Mesenchymal stem cell (in vitro differentiated cells and primary cell): ENCODE measurements around the gene ZBTB47.

Experiments
- DNase-seq: peaks from one replicate; pipeline ENCODE4 v3.0.0-alpha.2; 2013
- H2AFZ ChIP-seq: one replicate; pipeline ENCODE4 v1.6.1; 2013; ENCODE audit warnings: low read depth, mild to moderate bottlenecking, control low read depth, inconsistent platforms, low read length, moderate library complexity
- H2AK5ac ChIP-seq: 2 replicates; pipeline ENCODE4 v1.6.1; 2013; ENCODE audit warnings: low read length, moderate library complexity, mild to moderate bottlenecking, inconsistent platforms; ENCODE audit not compliant: severe bottlenecking
- H2BK120ac ChIP-seq: one replicate; pipeline ENCODE4 v1.6.1; 2013; ENCODE audit warnings: low read depth, mild to moderate bottlenecking, inconsistent platforms, low read length, moderate library complexity
- H2BK12ac ChIP-seq, 2 experiments: one replicate each; pipeline ENCODE4 v1.6.1; 2013; ENCODE audit warnings: inconsistent platforms in 2 of 2, low read length in 2 of 2, mild to moderate bottlenecking in 2 of 2, moderate library complexity in 2 of 2, control low read depth in 1 of 2
- H2BK15ac ChIP-seq: one replicate; pipeline ENCODE4 v1.6.1; 2013; ENCODE audit warnings: mild to moderate bottlenecking, low read depth, inconsistent platforms; ENCODE audit not compliant: poor library complexity, severe bottlenecking
- H2BK5ac ChIP-seq: 2 replicates; pipeline ENCODE4 v1.6.1; 2013; ENCODE audit warnings: low read depth, mild to moderate bottlenecking, low read length, control low read depth, inconsistent platforms; ENCODE audit not compliant: poor library complexity, severe bottlenecking
- H3K14ac ChIP-seq, 2 experiments: one replicate each; pipeline ENCODE4 v1.6.1; 2013; ENCODE audit warnings: inconsistent platforms in 2 of 2, low read length in 2 of 2, control low read depth in 1 of 2, mild to moderate bottlenecking in 1 of 2, moderate library complexity in 1 of 2
- H3K18ac ChIP-seq, 2 experiments: one replicate each; pipeline ENCODE4 v1.6.1; 2013; ENCODE audit warnings: inconsistent platforms in 2 of 2, low read length in 2 of 2, control low read depth in 1 of 2, low read depth in 1 of 2, mild to moderate bottlenecking in 1 of 2
- H3K23ac ChIP-seq, 2 experiments: one replicate each; pipeline ENCODE4 v1.6.1; 2013; ENCODE audit warnings: inconsistent platforms in 2 of 2, low read length in 2 of 2, mild to moderate bottlenecking in 2 of 2, moderate library complexity in 2 of 2, control low read depth in 1 of 2
- H3K27ac ChIP-seq: 2 replicates; pipeline ENCODE4 v1.5.1; 2013; ENCODE audit warnings: mild to moderate bottlenecking, moderate library complexity, low read length, control low read depth, inconsistent platforms; ENCODE audit not compliant: poor library complexity, severe bottlenecking
- H3K27me3 ChIP-seq, 2 experiments: 2 replicates each; pipeline versions ENCODE4 v1.6.1 to v1.7.0; 2013; ENCODE audit warnings: low read length in 2 of 2, mild to moderate bottlenecking in 2 of 2, moderate library complexity in 2 of 2, control low read depth in 1 of 2, inconsistent platforms in 1 of 2; ENCODE audit not compliant: control insufficient read depth in 1 of 2, insufficient read depth in 1 of 2
- H3K36me3 ChIP-seq, 2 experiments: 2 replicates each; pipeline versions ENCODE4 v1.6.1 to v1.7.0; 2013; ENCODE audit warnings: low read length in 2 of 2, control low read depth in 1 of 2, inconsistent platforms in 1 of 2, low read depth in 1 of 2, mild to moderate bottlenecking in 1 of 2; ENCODE audit not compliant: insufficient read depth in 2 of 2, control insufficient read depth in 1 of 2
- H3K4ac ChIP-seq, 2 experiments: one replicate each; pipeline ENCODE4 v1.6.1; 2013; ENCODE audit warnings: inconsistent platforms in 2 of 2, low read length in 2 of 2, mild to moderate bottlenecking in 2 of 2, moderate library complexity in 2 of 2, control low read depth in 1 of 2, low read depth in 1 of 2
- H3K4me1 ChIP-seq: 2 replicates; pipeline ENCODE4 v1.6.1; 2013; ENCODE audit warnings: low read depth, low read length, control low read depth; ENCODE audit not compliant: control insufficient read depth, insufficient read depth
- H3K4me2 ChIP-seq: 2 replicates; pipeline ENCODE4 v1.6.1; 2013; ENCODE audit warnings: low read length, mild to moderate bottlenecking, inconsistent platforms; ENCODE audit not compliant: poor library complexity, severe bottlenecking
- H3K4me3 ChIP-seq, 2 experiments: 2 replicates each; pipeline versions ENCODE4 v1.5.1 to v1.7.0; 2013; ENCODE audit warnings: low read length in 2 of 2, mild to moderate bottlenecking in 2 of 2, control low read depth in 1 of 2, low read depth in 1 of 2; ENCODE audit not compliant: insufficient read depth in 1 of 2
- H3K79me1 ChIP-seq: replicated peaks from 2 replicates; pipeline ENCODE4 v1.6.1; 2013; ENCODE audit warnings: mild to moderate bottlenecking, control low read depth, low read length, inconsistent platforms; ENCODE audit not compliant: poor library complexity, severe bottlenecking
- H3K9ac ChIP-seq: 2 replicates; pipeline ENCODE4 v1.7.0; 2013; ENCODE audit warnings: mild to moderate bottlenecking, low read length, moderate library complexity
- H3K9me3 ChIP-seq: 2 replicates; pipeline ENCODE4 v1.7.0; 2013; ENCODE audit warnings: mild to moderate bottlenecking, low read length; ENCODE audit not compliant: control insufficient read depth
- H4K8ac ChIP-seq: one replicate; pipeline ENCODE4 v1.6.1; 2013; ENCODE audit warnings: inconsistent platforms, mild to moderate bottlenecking, low read length, moderate library complexity
- H4K91ac ChIP-seq: one replicate; pipeline ENCODE4 v1.6.1; 2013; ENCODE audit warnings: mild to moderate bottlenecking, low read length, inconsistent platforms
- WGBS: methylation state at CpG from one replicate; pipeline ENCODE4 v1.1.7; 2013; ENCODE audit warnings: mixed read lengths; 5-methylcytosine and 5-hydroxymethylcytosine counted together

Gene ZBTB47

GRCh38 chr3:42660898-42661297 lies 7.4 kb downstream of the ZBTB47 start:
- no peak overlapping the region for H3K4ac ChIP-seq

DNA sequence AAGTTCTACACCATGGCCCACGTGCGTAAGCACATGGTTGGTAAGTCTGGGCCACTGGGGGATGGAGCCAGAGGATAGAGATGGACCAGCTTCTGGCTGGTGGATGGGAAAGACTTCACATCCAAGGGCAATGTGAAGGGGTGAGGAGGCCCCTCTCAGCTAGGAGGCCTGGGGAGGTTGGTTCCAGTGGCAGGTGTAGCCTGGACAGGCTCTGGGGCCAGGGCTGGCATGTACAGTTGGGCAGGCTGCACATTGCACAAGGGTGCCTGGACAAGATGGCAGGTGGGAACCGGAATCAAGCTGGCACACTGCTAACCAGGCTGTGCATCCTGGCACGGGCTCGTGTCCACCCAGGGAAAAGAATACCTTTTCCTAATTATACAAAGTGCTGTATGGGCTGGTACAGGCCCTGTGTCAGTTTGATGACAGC lies 8.1 kb downstream of the ZBTB47 start:
- Histone ChIP-seq H3K23ac (no peak overlapping the region), H2AFZ (no peak overlapping the region), H3K4me3 (no peak overlapping the region), H3K79me1 (peaks cover 20% of the 10 kb centered on the region), H2BK15ac (no peak overlapping the region), H3K9me3 (no peaks in the 10 kb centered on the region), H2BK120ac (no peak overlapping the region), H4K91ac (no peak overlapping the region), H2BK12ac (no peak overlapping the region), H3K4ac (no peak overlapping the region), H3K18ac (no peak overlapping the region), H3K4me1 (peaks cover 23% of the 10 kb centered on the region), H3K9ac (no peak overlapping the region), H3K36me3 (peaks cover 45 to 83% of the 10 kb centered on the region in 2 experiments), H3K4me2 (no peak overlapping the region), H4K8ac (no peak overlapping the region), H3K14ac (no peak overlapping the region), H2BK5ac (no peak overlapping the region), H2AK5ac (no peak overlapping the region), H3K27ac (no peak overlapping the region), H3K27me3 (no peaks in the 10 kb centered on the region)
- 96% methylated on average over 4 of the region's 5 CpGs for WGBS
- DNase-seq = no peak

More at GRCh38 chr3:42660898-42661297, 7.4 kb downstream of the ZBTB47 start:
- Histone ChIP-seq H3K9ac (no peak overlapping the region), H3K4me1 (peaks cover 30% of the 10 kb centered on the region), H3K36me3 (peaks cover 45 to 84% of the 10 kb centered on the region in 2 experiments), H2AK5ac (no peak overlapping the region), H2AFZ (no peak overlapping the region), H2BK12ac (no peak overlapping the region), H3K9me3 (no peaks in the 10 kb centered on the region), H3K4me2 (no peak overlapping the region), H3K79me1 (peaks cover 24% of the 10 kb centered on the region), H3K18ac (no peak overlapping the region), H4K8ac (no peak overlapping the region), H4K91ac (no peak overlapping the region), H3K27ac (no peak overlapping the region), H3K4me3 (no peak overlapping the region), H3K23ac (no peak overlapping the region), H2BK5ac (no peak overlapping the region), H3K14ac (no peak overlapping the region), H2BK120ac (no peak overlapping the region), H3K27me3 (no peaks in the 10 kb centered on the region), H2BK15ac (no peak overlapping the region)
- no peak for DNase-seq
- 66% methylated on average over 4 of the region's 4 CpGs for WGBS

- H3K9ac ChIP-seq = no peak overlapping the region
- no peak overlapping the region for H3K23ac ChIP-seq
- H2AK5ac ChIP-seq = no peak overlapping the region
- peaks cover 16% of the 10 kb centered on the region for H3K79me1 ChIP-seq
- no peak overlapping the region for H3K4ac ChIP-seq
- no peak overlapping the region for H2BK15ac ChIP-seq
- no peak overlapping the region for H3K27ac ChIP-seq
- no peak overlapping the region for H2BK12ac ChIP-seq
- no peaks in the 10 kb centered on the region for H3K27me3 ChIP-seq
- no peak overlapping the region for H2AFZ ChIP-seq
- no peak overlapping the region for H4K91ac ChIP-seq
- no peak for DNase-seq
- over 99% methylated on average over 7 of the region's 7 CpGs for WGBS
- H4K8ac ChIP-seq = no peak overlapping the region
- peaks cover 42 to 79% of the 10 kb centered on the region in 2 experiments for H3K36me3 ChIP-seq
- H3K9me3 ChIP-seq = no peaks in the 10 kb centered on the region
- no peak overlapping the region for H2BK120ac ChIP-seq
- H3K14ac ChIP-seq = no peak overlapping the region
- no peak overlapping the region for H3K18ac ChIP-seq
- no peak overlapping the region for H3K4me2 ChIP-seq
- H3K4me1 ChIP-seq = peaks cover 18% of the 10 kb centered on the region
- no peak overlapping the region for H2BK5ac ChIP-seq
- H3K4me3 ChIP-seq = no peak overlapping the region
These were observed 8.7 kb downstream of the ZBTB47 start for GRCh38 chr3:42662037-42662812.

DNA sequence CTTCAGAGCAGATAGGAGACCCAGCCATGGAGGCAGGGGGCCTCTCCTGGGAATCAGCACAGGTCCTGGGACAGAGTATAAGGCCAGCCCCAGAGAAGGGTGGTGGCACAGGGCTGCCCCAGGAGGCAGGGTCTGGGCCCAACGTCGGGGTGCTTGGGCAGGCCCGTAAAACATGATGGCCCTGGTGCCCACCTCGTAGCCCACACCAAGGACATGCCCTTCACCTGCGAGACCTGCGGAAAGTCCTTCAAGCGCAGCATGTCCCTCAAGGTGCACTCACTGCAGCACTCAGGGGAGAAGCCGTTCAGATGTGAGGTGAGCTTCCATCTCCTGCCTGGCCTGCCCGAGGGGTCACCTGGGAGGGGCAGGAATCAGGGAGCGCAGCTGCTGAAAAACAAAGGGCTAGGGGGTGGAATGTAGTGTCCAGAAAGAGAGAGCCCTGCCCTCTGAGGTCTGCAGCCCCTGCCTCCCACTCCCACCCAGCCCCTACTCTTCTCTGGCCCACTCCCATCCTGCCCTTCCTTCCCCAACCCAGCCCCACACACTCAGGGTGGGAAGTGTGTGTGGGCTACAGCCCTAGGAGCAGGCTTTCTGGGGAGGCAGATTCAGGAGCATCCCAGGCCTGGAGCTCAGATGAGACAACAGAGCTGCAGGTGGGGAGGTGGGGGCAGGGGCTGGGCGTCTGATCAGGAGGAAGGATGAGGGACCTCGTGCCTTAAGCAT lies 9.5 kb downstream of the ZBTB47 start:
- no peak overlapping the region for H3K4ac ChIP-seq
- H4K91ac ChIP-seq = peak overlapping the region; percentile 29
- no peak overlapping the region for H3K23ac ChIP-seq
- H2BK15ac ChIP-seq = no peak overlapping the region
- H3K4me2 ChIP-seq = no peak overlapping the region
- WGBS = 96% methylated on average over 9 of the region's 12 CpGs
- H3K18ac ChIP-seq = no peak overlapping the region
- H2AFZ ChIP-seq = no peak overlapping the region
- H2BK12ac ChIP-seq = no peak overlapping the region
- no peak overlapping the region for H3K14ac ChIP-seq
- no peak overlapping the region for H3K4me3 ChIP-seq
- H2AK5ac ChIP-seq = no peak overlapping the region
- peaks cover 0 to under 1% of the 10 kb centered on the region in 2 experiments for H3K27me3 ChIP-seq
- peaks cover 35 to 71% of the 10 kb centered on the region in 2 experiments for H3K36me3 ChIP-seq
- H3K27ac ChIP-seq = no peak overlapping the region
- H3K9me3 ChIP-seq = no peaks in the 10 kb centered on the region
- no peak overlapping the region for H4K8ac ChIP-seq
- H2BK120ac ChIP-seq = no peak overlapping the region
- no peak for DNase-seq
- H3K79me1 ChIP-seq = peaks cover 14% of the 10 kb centered on the region
- H2BK5ac ChIP-seq = no peak overlapping the region
- H3K4me1 ChIP-seq = peaks cover 20% of the 10 kb centered on the region
- H3K9ac ChIP-seq = no peak overlapping the region
